GM19035 (cell line): ENCODE results near the gene RRAD.
"Not testable (repeated sequence)": the region's sequence is repeated elsewhere in the genome, so short reads cannot be mapped to it uniquely, and the experiment has no call there.

Experiments
- ATAC-seq: cut with Tn5 transposase; IDR thresholded peaks from one replicate; pipeline ENCODE4 v1.9.1; 2021; ENCODE audit not compliant: unreplicated experiment

RRAD gene, protein sequence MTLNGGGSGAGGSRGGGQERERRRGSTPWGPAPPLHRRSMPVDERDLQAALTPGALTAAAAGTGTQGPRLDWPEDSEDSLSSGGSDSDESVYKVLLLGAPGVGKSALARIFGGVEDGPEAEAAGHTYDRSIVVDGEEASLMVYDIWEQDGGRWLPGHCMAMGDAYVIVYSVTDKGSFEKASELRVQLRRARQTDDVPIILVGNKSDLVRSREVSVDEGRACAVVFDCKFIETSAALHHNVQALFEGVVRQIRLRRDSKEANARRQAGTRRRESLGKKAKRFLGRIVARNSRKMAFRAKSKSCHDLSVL

GRCh38 chr16:66925322-66925840 is at the start of gene RRAD:
Gene RRAD (minus strand): TSS chr16:66925535. CDS start chr16:66925179, 356 bp downstream.
- no peak for ATAC-seq

DNA sequence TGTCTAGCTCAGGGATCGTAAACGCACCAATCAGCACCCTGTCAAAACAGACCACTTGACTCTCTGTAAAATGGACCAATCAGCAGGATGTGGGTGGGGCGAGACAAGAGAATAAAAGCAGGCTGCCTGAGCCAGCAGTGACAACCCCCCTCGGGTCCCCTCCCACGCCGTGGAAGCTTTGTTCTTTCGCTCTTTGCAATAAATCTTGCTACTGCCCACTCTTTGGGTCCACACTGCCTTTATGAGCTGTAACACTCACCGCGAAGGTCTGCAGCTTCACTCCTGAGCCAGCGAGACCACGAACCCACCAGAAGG is 49.6 kb upstream of the RRAD start:
- not testable (repeated sequence) for ATAC-seq

- ATAC-seq, result not testable (repeated sequence)
Measured at GRCh38 chr16:66974156-66974931, 49.0 kb upstream of the RRAD start.

DNA sequence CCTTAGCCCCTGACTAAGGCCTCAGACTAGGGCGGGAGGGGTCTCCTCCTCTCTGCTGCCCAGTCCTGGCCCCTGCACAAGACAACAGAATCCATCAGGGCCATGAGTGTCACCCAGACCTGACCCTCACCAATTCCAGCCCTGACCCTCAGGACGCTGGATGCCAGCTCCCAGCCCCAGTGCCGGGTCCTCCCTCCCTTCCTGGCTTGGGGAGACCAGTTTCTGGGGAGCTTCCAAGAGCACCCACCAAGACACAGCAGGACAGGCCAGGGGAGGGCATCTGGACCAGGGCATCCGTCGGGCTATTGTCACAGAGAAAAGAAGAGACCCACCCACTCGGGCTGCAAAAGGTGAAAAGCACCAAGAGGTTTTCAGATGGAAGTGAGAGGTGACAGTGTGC is 48.4 kb upstream of the RRAD start:
- no peak for ATAC-seq

GRCh38 chr16:66972983-66973382 is 47.6 kb upstream of the RRAD start:
- no peak for ATAC-seq

- ATAC-seq, result no peak
Measured at GRCh38 chr16:66970775-66971720, 45.7 kb upstream of the RRAD start.

DNA sequence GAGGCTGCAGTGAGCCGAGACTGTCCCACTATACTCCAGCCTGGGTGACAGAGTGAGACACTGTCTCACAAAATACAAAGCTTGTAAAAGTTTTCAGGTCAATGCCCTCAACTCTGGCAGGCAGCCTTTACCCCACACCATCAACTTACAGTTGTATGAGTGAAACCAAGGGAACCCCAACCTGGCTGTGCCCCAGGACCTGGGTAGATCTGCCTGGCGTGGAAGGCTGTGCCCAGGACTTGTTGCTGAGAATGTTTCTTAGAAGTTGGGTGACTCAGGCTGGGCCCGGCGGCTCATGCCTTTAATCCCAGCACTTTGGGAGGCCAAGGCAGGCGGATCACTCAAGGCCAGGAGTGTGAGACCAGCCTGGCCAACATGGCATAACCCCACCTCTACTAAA is 43.5 kb upstream of the RRAD start:
- ATAC-seq, result no peak

DNA sequence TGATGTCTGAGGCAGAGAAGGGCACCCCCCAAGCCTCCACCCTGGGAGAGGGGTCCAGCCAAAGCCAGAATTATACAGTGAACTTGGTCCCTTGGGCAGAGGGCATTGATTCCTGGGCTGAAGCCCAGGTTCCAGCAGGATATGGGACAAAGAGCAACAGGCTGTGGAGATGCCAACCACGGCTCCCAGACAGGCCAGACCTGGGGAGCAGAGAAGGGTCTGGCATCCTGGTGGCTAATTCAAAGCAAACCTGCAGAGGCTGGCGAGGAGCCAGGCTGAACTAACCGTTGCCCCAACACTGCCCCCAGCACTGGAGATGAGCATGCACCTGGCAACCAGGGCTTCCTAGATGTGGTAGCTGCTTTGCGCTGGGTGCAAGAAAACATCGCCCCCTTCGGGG is 38.7 kb upstream of the RRAD start:
- ATAC-seq, result no peak

GRCh38 chr16:66961914-66962313 is 36.6 kb upstream of the RRAD start:
- ATAC-seq, result no peak

DNA sequence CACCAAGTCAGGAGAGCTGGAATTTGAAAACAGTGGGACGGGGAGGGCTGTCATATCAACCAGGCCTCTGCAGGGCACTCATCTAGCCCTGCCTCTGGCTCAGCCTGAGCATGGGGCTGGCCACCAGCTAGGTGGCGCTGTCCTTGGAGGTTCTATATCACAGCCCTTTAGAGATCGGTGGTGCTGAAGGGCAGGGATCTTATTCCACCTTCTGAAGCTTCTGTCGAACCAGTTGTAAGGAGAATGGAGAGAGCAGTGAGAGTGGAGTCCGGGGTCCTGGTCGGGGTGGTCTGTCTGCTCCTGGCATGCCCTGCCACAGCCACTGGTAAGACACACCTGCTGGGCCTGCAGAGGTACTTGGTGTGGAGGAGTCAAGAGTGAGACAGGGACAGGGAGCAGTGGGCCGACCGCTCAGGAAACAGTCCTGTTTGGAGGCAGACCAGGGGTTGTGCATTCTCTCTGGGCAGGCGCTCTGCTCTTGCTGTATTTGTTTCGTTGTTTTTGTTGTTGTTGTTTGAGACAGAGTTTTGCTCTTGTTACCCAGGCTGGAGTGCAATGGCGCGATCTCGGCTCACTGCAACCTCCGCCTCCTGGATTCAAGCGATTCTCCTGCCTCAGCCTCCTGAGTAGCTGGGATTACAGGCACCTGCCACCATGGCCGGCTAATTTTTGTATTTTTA is 35.9 kb upstream of the RRAD start, which contains the start of gene CES3:
TSS of gene CES3 (plus strand) at position 202 of the 680 bp plus-strand sequence. CDS start at position 244, 42 bp downstream.
- peak; percentile 70 for ATAC-seq

- ATAC-seq, result no peak
Measured at GRCh38 chr16:66960270-66960669, 34.9 kb upstream of the RRAD start.

DNA sequence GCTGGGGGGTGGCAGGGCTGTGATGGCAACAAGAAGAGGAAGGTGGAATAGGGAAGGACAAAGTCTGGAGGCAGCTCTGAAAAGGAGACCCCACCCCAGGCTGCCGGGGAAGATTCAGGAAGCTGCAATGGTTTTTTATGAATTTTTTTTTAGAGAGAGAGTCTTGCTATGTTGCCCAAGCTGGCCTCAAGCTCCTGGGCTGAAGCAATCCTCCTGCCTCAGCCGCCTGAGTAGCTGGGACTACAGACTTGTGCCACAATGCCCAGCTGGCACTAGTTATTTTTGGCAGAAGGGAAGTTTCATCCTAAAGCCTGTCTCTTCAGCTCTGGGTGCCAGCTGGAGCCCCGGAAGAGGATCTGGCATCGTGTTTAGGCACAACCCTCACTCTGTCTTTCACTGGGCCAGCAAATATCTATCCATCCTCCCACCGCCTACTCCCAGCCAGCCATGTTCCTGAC is 34.4 kb upstream of the RRAD start:
- ATAC-seq, result no peak

DNA sequence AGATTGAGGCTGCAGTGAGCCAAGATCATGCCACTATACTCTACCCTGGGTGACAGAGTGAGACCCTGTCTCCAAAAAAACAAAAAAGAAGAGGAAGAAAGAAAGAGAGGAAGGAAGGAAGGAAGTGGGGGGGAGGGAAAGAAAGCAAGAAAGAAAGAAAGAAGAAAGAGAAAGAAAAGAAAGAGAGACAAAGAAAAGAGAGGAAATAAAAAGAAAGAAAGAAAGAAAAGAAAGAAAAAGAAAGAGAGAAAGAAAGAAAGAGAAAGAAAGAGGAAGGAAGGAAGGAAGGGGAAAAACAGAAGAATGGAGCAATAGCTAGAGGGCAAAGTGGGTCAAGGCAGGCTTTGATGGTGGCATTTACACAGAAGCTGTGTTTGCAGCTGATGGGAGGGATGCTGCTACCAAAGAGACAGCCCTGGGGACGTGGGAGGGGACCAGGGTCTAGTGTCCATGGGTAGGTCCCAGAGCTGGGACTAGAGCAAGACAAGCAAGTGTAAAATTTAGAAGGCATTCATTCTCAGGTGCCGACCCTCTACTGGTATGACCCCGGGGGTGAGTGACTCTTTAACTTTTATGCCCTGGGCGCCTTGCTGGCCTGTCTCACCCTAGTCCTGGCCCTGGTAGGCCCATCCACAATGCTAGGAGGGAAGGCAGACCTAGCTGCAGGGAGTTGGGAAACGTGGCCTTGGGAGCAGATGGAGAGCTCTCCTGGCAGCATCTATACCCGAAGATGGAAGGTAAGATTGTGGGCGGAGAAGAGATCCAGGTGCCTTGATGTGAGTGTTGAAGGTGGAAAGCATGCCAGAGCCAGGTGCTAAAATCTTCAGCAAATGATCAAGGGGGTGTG is 33.7 kb upstream of the RRAD start:
- no peak for ATAC-seq

GRCh38 chr16:66956154-66956457 is 30.8 kb upstream of the RRAD start:
- ATAC-seq, result not testable (repeated sequence)

DNA sequence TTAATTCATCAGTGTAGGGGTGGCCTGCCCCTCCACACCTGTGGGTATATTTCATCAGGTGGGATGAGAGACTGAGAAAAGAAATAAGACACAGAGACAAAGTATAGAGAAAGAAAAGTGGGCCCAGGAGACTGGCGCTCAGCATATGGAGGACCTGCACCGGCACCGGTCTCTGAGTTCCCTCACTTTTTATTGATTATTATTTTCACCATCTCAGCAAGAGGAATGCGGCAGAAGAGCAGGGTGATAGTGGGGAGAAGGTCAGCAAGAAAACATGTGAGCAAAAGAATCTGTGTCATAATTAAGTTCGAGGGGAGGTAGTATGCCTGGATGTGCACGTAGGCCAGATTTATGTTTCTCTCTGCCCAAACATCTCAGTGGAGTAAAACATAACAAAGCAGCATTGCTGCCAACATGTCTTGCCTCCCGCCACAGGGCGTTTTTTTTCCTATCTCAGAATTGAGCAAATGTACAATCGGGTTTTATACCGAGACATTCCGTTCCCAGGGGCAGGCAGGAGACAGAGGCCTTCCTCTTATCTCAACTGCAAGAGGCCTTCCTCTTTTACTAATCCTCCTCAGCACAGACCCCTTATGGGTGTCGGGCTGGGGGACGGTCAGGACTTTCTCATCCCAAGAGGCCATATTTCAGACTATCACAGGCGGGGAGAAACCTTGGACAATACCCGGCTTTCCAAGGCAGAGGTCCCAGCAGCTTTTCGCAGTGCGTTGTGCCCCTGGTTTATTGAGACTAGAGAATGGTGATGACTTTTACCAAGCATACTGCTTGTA is 30.2 kb upstream of the RRAD start:
- ATAC-seq, result not testable (repeated sequence)

DNA sequence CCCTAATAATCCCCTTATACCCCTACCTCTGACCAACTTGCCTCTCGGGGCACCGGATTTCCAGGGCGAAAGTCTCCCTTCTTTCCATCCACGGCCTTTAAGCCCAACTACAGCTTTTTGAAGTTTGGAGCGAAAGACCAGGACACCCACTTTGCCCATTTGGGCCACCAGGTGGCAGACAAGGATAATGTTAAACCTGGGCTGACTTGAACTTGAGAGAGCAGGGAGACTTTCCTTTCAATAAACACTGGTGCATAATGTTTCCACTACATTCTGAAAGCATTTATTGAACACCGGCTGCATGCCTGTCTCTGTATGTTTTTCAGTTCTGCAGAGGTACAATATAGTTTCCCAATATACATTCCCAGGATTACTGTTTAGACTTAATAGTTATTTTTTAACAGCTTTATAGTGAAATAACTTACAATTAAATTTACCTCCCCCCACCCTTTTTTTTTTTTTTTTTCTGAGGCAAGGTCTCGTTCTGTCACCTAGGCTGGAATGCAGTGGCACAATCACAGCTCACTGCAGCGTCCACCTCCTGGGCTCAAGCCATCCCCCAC is 28.8 kb upstream of the RRAD start:
- ATAC-seq, result no peak

DNA sequence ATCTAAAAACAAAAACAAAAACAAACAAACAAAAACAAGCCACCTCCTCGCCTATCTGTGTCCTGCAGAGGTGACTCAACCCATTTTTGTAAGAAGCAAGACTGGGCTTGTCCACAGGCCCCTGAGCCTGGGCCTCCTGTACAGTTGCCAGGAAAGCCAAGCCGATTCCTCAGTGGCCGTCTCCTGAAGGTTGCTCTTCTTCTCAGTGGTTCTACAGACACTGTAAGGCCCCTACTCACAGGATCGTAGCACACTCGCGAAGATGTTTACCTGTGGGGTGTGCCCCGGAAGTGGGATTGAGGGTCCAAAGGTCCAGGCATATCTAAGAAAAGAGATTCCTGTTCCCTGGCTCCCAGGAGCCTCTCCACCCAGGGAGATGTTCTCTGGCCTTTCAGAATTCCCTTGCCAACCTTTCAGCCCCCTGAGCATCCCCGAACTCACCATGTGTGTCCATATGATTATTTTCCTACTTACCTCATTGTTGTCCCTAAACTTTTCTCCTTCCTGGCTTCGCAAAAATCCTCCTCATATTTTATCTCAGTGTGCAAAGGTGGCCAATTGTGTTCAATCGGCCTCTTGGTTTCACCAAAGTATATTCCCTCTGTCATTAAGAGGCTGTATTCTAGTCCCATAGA is 28.2 kb upstream of the RRAD start:
- no peak for ATAC-seq
